Kasumi-1 (cell line): ENCODE data around the gene CCDC9.
"Not testable (repeated sequence)": the region's sequence is repeated elsewhere in the genome, so short reads cannot be mapped to it uniquely, and the experiment has no call there.

Experiments
- DNase-seq, 2 experiments: peaks; one replicate each; lab custom pipeline; 2025; lab: John Stamatoyannopoulos, UW

CCDC9 gene

GRCh38 chr19:47232422-47233211 lies 23.7 kb upstream of the CCDC9 start:
- DNase-seq: no peak

GRCh38 chr19:47236072-47236675 lies 20.2 kb upstream of the CCDC9 start:
- no peak for DNase-seq

DNA sequence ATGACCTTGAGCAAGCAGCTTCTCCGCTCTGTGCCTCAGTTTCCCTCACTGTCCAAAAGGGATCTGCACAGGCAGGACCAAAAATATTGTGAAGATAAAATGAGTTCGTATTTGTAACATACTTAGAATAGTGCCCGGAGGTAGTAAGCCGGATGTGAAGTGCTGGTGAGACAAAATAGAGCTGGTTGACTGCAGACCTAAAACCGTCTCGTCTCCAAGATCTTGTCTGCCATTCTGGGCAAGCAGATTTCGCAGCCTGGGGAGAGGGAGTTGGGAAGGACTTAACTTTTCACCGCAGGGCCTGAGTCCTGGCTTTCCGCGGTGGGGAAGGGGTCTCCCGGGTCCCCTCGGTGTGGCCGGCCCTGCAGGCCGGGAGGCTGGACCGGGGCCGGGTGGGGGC lies 17.2 kb upstream of the CCDC9 start:
- no peak for DNase-seq

DNA sequence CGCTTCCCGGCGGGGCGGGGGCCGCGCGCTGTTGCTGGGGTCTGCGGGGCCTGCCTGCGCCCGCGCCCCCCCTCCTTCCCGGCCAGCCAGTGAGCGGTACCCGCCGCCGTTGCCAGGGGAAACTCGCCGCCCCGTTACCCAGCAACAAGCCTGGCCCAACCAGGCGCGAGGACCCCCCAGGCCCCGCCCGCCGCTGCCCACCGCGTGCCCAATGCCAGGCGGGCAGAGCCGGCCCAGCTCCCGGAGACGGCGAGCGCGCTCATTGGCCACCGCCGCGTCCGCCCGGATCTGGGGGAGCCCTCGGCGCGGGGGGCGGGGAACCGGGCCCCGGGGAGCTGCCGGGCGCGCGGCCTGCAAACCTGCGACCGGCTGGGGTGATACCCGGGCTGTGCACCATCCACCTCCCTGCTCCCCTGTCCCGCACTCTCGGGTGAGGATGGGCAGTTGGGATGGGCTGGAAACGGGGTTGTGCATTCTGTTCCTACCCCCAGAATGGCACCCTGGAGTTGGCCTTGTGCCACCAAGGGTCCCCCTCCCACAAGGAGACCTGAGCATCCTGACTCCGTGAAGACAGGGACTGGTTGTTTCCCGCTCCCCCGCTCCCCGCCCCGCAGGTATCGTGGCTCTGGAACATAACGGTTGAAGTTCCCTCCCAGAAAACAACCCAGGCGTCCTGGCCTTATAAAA lies 16.6 kb upstream of the CCDC9 start:
- DNase-seq: no peak

GRCh38 chr19:47240556-47240955 lies 15.8 kb upstream of the CCDC9 start:
- no peak for DNase-seq

- peak; percentile 8 to 34 for DNase-seq
These were observed 15.1 kb upstream of the CCDC9 start for GRCh38 chr19:47240996-47241918.

GRCh38 chr19:47241919-47242577 lies 14.3 kb upstream of the CCDC9 start:
- no peak for DNase-seq

DNA sequence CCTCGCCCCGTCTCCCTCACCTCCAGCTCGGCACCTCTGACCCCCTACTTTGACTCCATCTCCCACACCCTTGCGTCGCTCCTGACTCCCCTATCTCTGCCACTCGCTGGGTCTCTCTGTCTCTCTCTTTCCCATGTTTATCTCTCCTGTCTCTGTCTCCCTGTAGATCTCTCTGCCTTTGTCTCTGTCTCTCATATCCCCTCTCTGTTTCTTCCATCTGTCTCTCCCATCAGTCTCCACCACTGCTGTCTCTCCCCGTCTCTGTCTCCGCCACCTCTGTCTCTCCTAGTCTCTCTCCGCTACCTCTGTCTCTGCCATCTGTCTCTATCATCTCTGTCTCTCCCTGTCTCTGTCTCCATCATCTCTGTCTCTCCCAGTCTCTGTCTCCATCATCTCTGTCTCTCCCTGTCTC lies 13.0 kb upstream of the CCDC9 start:
- DNase-seq: no peak

DNA sequence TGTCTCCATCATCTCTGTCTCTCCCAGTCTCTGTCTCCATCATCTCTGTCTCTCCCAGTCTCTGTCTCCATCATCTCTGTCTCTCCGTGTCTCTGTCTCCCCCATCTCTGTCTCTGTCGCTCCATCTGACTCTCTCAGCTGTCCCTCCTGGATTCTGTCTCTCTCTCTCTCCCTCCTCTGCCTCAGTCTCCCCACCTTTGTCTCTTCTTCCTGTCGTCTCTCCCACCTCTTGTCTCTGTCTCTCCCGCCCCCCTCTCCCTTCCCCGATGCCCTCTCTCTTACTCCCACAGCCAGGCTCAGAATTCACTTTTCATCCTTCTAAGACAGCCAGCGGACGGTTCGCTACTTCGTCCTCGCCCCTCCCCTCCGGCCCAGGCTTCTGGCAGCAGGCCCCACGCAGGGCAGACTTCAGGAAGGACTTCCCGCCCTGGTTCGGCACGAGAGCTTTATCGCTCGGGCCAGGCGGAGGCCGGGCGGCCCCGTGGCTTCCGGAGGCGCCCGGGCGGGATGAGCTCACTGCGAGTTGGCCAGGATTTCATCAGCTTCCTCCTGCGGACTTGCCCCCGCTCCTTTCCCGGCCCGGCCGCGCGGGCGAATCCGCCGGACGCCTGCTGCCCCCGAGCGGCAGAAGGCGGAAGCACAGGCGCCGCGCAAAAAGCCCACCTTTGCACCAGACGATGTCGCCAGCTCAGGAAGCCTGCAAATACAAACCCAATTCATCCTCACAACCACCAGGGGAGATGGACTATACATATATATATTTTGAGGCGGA lies 12.4 kb upstream of the CCDC9 start:
- DNase-seq: peak; percentile 91 to 94

DNA sequence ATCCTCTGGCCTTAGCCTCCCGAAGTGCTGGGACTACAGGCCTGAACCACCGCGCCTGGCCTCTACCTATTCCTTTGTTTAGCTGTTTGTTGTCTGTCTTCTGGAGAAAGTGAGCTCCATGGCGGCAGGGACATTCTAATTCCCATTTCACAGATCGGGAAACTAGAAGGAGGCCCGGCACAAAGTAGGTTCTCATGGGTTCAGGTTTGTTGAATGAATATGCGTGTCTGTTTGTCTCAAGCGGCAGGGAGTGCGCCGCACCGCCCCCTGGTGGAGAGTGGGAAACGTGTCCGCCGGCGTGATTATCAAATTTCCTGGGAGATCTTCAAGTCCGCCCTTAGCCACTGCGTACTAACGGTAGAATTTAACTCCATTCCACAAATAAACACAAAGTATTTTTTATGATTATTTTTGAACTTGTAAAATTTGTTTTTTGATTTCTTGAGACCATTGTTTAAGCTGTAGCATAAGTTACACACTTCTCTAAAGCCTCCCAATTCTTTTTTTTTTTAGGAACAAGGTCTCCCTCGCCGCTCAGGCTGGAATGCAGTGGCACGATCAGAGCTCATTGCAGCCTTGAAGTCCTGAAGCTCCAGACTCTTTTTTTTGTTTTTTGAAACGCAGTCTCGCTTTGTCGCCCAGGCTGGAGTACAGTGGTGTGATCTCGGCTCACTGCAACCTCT lies 8.9 kb upstream of the CCDC9 start:
- peak; percentile 57 to 73 for DNase-seq

- DNase-seq: not testable (repeated sequence)
These were observed 3.3 kb upstream of the CCDC9 start for GRCh38 chr19:47253016-47253415.

- DNase-seq: no peak
These were observed 2.9 kb upstream of the CCDC9 start for GRCh38 chr19:47253467-47253881.

GRCh38 chr19:47253970-47254369 lies 2.4 kb upstream of the CCDC9 start:
- no peak for DNase-seq

DNA sequence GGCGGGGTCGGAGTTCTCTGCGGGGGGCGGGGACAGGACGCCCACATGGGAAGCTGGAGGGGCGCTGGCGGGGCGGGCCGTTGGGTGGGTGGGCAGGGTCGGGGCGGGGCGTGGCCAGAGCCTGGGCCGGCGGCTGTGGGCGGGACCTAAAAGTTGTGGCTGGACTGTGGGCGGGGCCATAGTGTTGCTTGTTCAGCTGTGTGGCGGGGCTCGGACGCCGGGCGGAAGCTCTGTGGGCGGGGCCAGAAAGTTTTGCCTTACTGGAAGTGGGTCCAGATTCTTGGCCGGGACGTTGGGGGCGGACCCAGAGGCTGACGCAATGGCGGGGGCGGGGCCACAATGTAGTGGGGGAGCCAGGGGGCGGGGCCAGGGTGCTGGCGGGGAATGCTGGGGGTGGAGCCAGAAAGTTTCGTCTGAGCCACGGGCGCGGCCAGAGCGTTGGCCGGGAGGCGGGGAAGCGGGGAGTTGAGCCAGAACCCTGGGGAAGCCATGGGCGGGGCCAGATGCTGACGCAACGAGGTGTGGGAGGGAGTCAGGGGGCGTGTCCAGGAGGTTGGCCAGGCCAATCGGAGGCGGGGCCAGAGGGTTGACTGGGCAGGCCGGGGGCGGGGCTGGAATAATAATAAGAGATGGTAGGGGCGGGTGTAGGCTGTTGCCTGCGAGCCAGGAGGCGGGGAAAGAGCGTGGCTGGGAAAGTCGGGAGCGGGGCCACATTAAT lies 527 bp downstream of the CCDC9 start:
- peak; percentile 100 for DNase-seq

- no peak for DNase-seq
These were observed 1.3 kb downstream of the CCDC9 start for GRCh38 chr19:47257411-47258169.

GRCh38 chr19:47258434-47258833 lies 2.1 kb downstream of the CCDC9 start:
- DNase-seq: no peak

GRCh38 chr19:47258895-47259555 lies 2.7 kb downstream of the CCDC9 start:
- no peak for DNase-seq

DNA sequence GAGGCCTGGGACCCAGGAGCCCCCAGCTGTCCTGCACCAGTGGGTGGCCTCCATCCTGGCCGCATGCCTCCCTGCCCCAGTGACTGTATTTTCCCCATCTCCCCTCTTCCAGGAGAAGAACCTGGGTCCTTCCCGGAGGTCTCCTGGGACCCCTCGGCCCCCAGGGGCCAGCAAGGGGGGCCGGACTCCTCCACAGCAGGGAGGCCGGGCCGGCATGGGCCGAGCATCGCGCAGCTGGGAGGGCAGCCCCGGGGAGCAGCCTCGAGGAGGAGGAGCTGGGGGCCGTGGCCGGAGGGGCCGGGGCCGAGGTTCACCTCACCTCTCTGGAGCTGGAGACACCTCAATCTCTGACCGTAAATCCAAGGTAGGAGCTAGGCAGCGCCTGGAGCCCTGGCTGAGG lies 4.2 kb downstream of the CCDC9 start:
- DNase-seq: no peak
